ENCODE measurements around the gene CPTP.

CPTP gene

GRCh38 chr1:1324524-1325287 lies at the start of gene CPTP, which contains the start of gene INTS11:
Gene CPTP, plus strand, starts transcription at chr1:1324802. Its CDS starts 2,109 bp downstream, at chr1:1326911.
Gene INTS11, minus strand, starts transcription at chr1:1324660. Its CDS starts 52 bp downstream, at chr1:1324608.
- DNase-seq (ENCODE audit: low spot score), result peak; percentile 99

- DNase-seq (ENCODE audit: low spot score), result no peak
Measured at GRCh38 chr1:1274931-1275431, 49.6 kb upstream of the CPTP start.

DNA sequence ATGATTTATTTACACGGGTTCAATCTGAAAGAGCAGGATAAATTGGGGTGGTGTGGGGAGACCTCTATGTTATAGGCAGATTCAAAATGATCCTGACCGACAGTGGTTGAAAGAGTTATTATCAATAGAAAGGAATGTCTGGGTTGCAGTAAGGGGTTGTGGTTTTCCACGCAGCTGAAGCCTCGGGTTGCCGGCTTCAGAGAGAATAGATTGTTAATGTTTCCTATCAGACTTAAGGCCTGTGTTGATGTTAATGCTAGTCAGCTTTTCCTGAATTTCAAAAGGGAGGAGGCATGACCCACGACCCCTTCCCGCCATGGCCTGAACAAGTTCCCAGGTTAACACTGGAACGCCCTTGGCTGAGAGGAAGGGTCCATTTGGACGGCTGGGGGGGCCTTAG lies 48.8 kb upstream of the CPTP start:
- DNase-seq (ENCODE audit: low spot score), result no peak

GRCh38 chr1:1278620-1279019 lies 46.0 kb upstream of the CPTP start:
- DNase-seq (ENCODE audit: low spot score), result no peak

GRCh38 chr1:1279028-1279427 lies 45.6 kb upstream of the CPTP start:
- DNase-seq (ENCODE audit: low spot score), result no peak

GRCh38 chr1:1280782-1281481 lies 43.7 kb upstream of the CPTP start:
- no peak for DNase-seq (ENCODE audit: low spot score)

GRCh38 chr1:1281533-1282321 lies 42.9 kb upstream of the CPTP start:
- DNase-seq (ENCODE audit: low spot score), result peak; percentile 67

DNA sequence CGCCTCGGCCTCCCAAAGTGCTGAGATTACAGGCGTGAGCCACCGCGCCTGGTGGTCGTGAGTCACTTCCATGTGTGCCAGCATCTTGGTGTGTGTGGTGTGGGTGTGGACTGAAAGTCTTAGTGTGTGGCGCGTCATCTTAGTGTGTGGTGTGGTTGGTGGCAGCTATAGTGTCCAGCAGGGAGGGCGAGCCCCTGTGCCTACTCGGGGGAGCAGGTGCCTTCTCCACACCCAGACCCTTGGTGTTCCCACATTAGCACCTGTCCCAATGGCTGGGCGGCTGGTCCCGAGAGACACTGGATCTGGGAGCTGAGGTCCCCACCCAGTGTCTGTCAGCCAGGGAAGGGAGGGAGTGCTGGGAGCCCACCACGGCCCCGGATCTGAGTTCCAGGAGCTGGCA lies 41.6 kb upstream of the CPTP start:
- DNase-seq (ENCODE audit: low spot score), result no peak

DNA sequence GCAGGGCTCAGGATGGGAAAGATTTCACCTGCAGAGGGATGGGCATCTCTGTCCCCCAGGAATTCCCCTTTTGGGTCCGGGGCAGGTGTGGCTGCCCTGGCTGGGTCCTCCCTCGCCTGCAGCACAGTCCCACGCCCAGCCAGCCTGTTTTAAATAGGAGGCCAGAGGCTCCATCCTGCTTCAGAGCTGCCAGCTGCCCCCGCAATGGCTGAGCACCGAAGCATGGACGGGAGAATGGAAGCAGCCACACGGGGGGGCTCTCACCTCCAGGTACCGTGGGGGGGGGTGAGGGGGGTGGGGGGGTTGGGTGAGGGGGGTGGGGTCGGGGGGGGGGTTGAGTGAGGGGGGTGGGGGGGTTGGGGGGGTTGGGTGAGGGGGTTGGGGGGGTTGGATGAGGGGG lies 40.8 kb upstream of the CPTP start:
- DNase-seq (ENCODE audit: low spot score), result peak; percentile 32

- DNase-seq (ENCODE audit: low spot score), result no peak
Measured at GRCh38 chr1:1284221-1285101, 40.1 kb upstream of the CPTP start.

- DNase-seq (ENCODE audit: low spot score), result no peak
Measured at GRCh38 chr1:1285102-1285571, 39.5 kb upstream of the CPTP start.

- DNase-seq (ENCODE audit: low spot score), result no peak
Measured at GRCh38 chr1:1285611-1286311, 38.8 kb upstream of the CPTP start.

DNA sequence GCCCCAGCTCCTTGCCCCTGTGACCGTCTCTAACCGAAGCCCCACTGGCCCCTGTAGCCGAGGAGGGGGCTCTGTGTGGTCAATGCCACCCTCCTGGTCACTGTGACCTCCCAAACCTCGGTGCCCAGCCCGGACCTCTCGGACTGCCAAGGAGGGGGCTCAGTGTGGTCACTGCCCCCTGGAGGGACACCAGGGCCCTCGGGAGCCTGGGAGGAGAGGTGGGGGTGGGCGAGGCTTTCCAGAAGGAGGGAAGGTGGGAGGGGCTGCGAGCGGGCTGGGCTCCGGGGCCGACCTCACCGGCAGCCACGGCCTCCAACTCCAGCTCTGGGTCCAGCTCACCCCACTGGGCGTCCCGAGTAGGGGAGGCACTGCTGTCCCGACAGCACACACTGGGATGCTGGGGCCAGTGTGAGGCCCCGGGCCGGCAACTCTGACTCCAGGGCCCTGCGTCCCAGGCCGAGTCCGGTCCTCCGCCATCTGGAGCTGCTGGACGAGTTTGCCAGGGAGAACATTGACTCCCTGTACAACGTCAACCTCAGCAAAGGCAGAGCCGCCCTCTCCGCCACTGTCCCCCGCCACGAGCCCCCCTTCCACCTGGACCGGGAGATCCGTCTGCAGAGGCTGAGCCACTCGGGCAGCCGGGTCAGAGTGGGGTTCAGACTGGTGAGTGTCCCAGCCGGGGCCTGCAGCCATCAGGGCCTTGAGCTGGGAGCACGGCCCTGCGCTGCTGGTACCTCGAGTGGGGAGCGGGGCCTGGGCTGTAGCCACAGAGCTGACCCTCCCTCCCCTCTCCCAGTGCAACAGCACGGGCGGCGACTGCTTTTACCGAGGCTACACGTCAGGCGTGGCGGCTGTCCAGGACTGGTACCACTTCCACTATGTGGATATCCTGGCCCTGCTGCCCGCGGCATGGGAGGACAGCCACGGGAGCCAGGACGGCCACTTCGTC lies 38.0 kb upstream of the CPTP start:
- no peak for DNase-seq (ENCODE audit: low spot score)

DNA sequence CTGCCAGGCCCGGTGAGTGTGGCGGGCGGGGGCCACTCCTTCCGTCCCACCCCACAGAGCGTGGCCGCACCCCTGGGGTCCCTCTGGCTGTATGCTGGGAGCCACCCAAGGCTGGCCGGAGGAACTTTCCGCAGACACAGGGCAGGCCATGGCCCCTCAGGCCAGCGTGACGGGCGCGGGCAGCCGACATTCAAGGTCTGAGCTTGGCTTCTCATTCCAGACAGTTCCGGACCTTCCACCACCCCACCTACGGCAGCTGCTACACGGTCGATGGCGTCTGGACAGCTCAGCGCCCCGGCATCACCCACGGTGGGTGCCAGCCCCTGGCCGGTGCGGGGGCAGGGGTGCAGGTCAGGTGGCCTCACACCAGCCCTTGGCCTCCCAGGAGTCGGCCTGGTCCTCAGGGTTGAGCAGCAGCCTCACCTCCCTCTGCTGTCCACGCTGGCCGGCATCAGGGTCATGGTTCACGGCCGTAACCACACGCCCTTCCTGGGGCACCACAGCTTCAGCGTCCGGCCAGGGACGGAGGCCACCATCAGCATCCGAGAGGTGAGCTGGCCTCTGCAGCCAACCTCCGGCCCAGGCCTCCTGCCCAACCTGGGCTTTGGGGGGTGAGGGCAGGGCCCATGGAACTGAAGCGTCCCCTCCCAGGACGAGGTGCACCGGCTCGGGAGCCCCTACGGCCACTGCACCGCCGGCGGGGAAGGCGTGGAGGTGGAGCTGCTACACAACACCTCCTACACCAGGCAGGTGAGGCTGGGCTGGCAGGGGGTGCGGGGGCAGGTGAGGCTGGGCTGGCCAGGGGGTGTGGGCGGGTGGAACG lies 37.1 kb upstream of the CPTP start:
- no peak for DNase-seq (ENCODE audit: low spot score)

DNA sequence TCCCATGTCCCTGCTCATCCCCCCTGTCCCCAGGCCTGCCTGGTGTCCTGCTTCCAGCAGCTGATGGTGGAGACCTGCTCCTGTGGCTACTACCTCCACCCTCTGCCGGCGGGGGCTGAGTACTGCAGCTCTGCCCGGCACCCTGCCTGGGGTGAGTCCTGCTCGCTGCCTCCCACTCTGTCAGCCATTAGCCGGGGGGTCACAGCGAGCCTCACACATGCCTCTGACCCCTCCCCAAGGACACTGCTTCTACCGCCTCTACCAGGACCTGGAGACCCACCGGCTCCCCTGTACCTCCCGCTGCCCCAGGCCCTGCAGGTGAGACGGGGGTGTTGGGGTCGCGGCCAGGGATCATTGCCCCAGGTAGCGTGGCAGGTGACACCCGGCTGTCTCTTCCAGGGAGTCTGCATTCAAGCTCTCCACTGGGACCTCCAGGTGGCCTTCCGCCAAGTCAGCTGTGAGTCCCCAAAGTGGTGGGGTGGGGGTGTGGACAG lies 34.3 kb upstream of the CPTP start:
- DNase-seq (ENCODE audit: low spot score), result peak; percentile 53

GRCh38 chr1:1291023-1291528 lies 33.5 kb upstream of the CPTP start:
- DNase-seq (ENCODE audit: low spot score), result no peak

DNA sequence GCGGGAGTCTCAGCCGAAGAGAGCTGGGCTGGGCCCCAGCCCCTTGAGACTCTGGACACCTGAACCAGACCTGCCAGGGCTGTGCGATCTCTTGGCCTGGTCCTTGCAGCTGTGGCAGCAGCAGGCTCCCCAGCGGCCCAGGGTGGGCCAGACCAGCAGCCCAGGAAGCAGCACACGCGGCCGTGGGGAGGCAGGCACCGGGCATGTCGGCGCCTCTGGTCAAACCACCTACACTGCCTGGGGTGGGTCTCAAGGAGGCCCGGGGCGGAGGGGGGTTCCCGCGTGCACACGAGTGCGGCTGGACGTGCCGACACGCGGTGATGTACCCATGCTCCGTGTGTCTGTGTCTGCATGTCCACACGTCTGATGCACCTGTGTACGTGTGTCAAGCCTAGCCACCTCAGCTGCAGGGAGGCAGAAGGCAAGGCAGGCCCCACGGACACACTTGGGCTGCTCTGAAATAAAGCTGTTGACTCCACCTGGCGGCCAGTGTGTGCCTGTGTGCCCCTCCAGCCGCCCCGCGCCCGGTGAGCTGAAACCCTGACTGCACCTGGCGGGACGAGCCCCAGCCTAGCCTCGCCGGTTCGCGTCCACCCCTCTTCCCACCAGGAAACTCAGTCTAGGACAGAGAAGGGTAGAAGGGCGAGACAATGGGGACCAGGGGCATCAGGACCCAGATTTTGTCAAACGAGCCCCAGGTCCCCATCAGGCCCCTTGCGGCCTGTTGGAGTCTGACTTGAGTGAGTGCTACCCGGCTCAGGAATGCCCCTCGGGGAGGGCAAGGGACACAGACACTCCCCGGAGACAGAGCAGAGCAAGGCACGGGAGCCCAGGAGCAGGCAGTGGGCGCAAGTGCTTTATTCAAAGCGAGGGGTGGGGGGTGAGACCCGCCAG lies 32.8 kb upstream of the CPTP start:
- peak; percentile 61 for DNase-seq (ENCODE audit: low spot score)
